Uterus (tissue), 2 donors: Measurements from ENCODE around the gene TMEM213.

Experiments used
- CTCF ChIP-seq, 4 experiments: fragments of 200-600 bp in 2 of 4; fragments of 450-650 bp in 2 of 4; sonication (generic) in 2 of 4; IDR thresholded peaks; one replicate each; pipeline ENCODE4 v1.5.1; 2016 to 2019; ENCODE audit warnings: antibody characterized with exemption in 4 of 4, mild to moderate bottlenecking in 2 of 4, moderate library complexity in 1 of 4
- POLR2A ChIP-seq, 2 donors: fragments of 450-650 bp; IDR thresholded peaks; one replicate each; pipeline ENCODE4 v1.6.1; 2016; ENCODE audit warnings: antibody characterized with exemption in 2 of 2, mild to moderate bottlenecking in 1 of 2, moderate library complexity in 1 of 2

DNA sequence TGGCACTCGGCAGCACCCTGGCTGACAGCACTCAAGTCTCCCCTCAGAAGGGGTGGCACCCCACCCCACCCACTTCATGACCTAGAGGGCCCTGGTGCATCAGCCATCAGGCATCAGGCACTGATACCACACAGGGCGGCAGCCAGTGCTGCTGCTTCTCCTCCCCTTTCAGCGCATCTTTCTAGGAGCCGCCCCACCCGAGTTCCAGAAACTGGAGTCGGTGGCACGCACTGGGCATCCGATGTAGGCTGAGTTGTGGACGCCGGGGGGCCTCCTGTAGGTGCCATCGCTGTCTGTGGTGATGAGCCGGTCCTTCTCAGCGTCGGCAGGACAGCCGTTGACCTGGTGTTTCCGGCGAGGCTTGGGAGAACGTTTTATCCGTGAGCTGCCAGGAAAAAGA is 70.0 kb downstream of the TMEM213 start:
- TF ChIP-seq CTCF (IDR thresholded peaks at IDR 0.05) (no peak), POLR2A (IDR thresholded peaks at IDR 0.05) (no peak)
